Measurements from ENCODE around the gene ABI2.
"Not testable (repeated sequence)": the region's sequence is repeated elsewhere in the genome, so short reads cannot be mapped to it uniquely, and the experiment has no call there.

Gene ABI2

GRCh38 chr2:203327901-203328759 lies at the start of gene ABI2:
ABI2 (plus strand) TSS chr2:203328394; CDS start chr2:203328515, 121 bp downstream.
- DNase-seq = peak; percentile 68

GRCh38 chr2:203279288-203279687 lies 48.9 kb upstream of the ABI2 start:
- DNase-seq = no peak

GRCh38 chr2:203280428-203281064 lies 47.6 kb upstream of the ABI2 start:
- DNase-seq = no peak

- DNase-seq = no peak
Measured at GRCh38 chr2:203282101-203282500, 46.1 kb upstream of the ABI2 start.

GRCh38 chr2:203286532-203286931 lies 41.7 kb upstream of the ABI2 start:
- DNase-seq = no peak

- DNase-seq = no peak
Measured at GRCh38 chr2:203301667-203302066, 26.5 kb upstream of the ABI2 start.

- DNase-seq = not testable (repeated sequence)
Measured at GRCh38 chr2:203302586-203302985, 25.6 kb upstream of the ABI2 start.

- DNase-seq = no peak
Measured at GRCh38 chr2:203310688-203311436, 17.3 kb upstream of the ABI2 start.

GRCh38 chr2:203326356-203326755 lies 1.8 kb upstream of the ABI2 start:
- DNase-seq = no peak

- DNase-seq = no peak
Measured at GRCh38 chr2:203327582-203327900, 653 bp upstream of the ABI2 start.

- peak; percentile 49 for DNase-seq
Measured at GRCh38 chr2:203328760-203329540, 756 bp downstream of the ABI2 start.

GRCh38 chr2:203330434-203330833 lies 2.2 kb downstream of the ABI2 start:
- peak; percentile 9 for DNase-seq

GRCh38 chr2:203338322-203338721 lies 10.1 kb downstream of the ABI2 start:
- DNase-seq = no peak

- no peak for DNase-seq
Measured at GRCh38 chr2:203340791-203341487, 12.7 kb downstream of the ABI2 start.

- no peak for DNase-seq
Measured at GRCh38 chr2:203341741-203342310, 13.6 kb downstream of the ABI2 start.

- not testable (repeated sequence) for DNase-seq
Measured at GRCh38 chr2:203342374-203342773, 14.2 kb downstream of the ABI2 start.

GRCh38 chr2:203344667-203345066 lies 16.5 kb downstream of the ABI2 start:
- DNase-seq = no peak

GRCh38 chr2:203346612-203347011 lies 18.4 kb downstream of the ABI2 start:
- no peak for DNase-seq

- DNase-seq = no peak
Measured at GRCh38 chr2:203347375-203347774, 19.2 kb downstream of the ABI2 start.

GRCh38 chr2:203352604-203353255 lies 24.5 kb downstream of the ABI2 start:
- DNase-seq = no peak

- DNase-seq = no peak
Measured at GRCh38 chr2:203354966-203355365, 26.8 kb downstream of the ABI2 start.
